Right lobe of liver (tissue), 6 donors: ENCODE measurements around the gene SLC30A2. TPM values are rescaled to one million over a fixed set of nuclear protein-coding genes. Genes with fewer than 3 reads are reported as not detected.

ENCODE experiments used
- ATAC-seq, 4 donors: fragments of 200-7000 bp; cut with Tn5 transposase; one replicate each; pipeline ENCODE4 v1.9.1; 2020; ENCODE audit warnings: mild to moderate bottlenecking in 4 of 4, moderate library complexity in 4 of 4
- DNase-seq, 3 donors: peaks; one replicate each; pipeline ENCODE4 v3.0.0-alpha.2; 2020
- H3K27ac ChIP-seq, 3 donors: fragments of 200-600 bp; one replicate each; pipeline ENCODE4 v1.8.0; 2022
- H3K27me3 ChIP-seq, 2 donors: fragments of 200-600 bp; one replicate each; pipeline ENCODE4 v1.8.0; 2022
- H3K36me3 ChIP-seq, 4 donors: fragments of 200-600 bp; sonication (generic) in 1 of 4; one replicate each; pipeline versions ENCODE4 v1.5.1 to v1.8.0; 2017 to 2022; ENCODE audit warnings: control low read depth in 1 of 4
- H3K4me1 ChIP-seq, 4 donors: fragments of 200-600 bp; sonication (generic) in 1 of 4; one replicate each; pipeline versions ENCODE4 v1.5.1 to v1.8.0; 2017 to 2022; ENCODE audit warnings: control low read depth in 1 of 4
- H3K4me3 ChIP-seq, 3 donors: fragments of 200-600 bp; one replicate each; pipeline ENCODE4 v1.8.0; 2022
- H3K9me3 ChIP-seq, 4 donors: fragments of 200-600 bp; sonication (generic) in 1 of 4; one replicate each; pipeline versions ENCODE4 v1.5.1 to v1.8.0; 2017 to 2022; ENCODE audit warnings: control low read depth in 1 of 4
- CTCF ChIP-seq, 4 donors: fragments of 200-600 bp in 3 of 4; fragments of 450-650 bp in 1 of 4; IDR thresholded peaks; one replicate each; pipeline versions ENCODE4 v1.5.1 to v1.8.0; 2016 to 2022; ENCODE audit warnings: antibody characterized with exemption in 4 of 4, mild to moderate bottlenecking in 2 of 4
- POLR2A ChIP-seq: fragments of 450-650 bp; IDR thresholded peaks from one replicate; pipeline ENCODE4 v1.6.1; 2017; ENCODE audit warnings: antibody characterized with exemption, mild to moderate bottlenecking
- WGBS: methylation state at CpG from one replicate; pipeline ENCODE4 v1.1.6; 2018; ENCODE audit warnings: low coverage, low lambda C conversion rate; ENCODE audit not compliant: insufficient coverage; ENCODE audit errors: missing lambda C conversion rate; 5-methylcytosine and 5-hydroxymethylcytosine counted together
- intact Hi-C, 2 donors: fragments of 100-400 bp; cut with DNase I; formaldehyde crosslinking; loops; one replicate each; pipeline versions ENCODE4 v1.11.2 to v1.14.1; 2022
- total RNA-seq, 6 experiments: library from RNA; depleted of rRNA in 2 of 6; stranded (reverse); fragments of >200 nt in 2 of 6; fragmentation: NEBNext Ultra II Directional in 3 of 6; extraction: Animal tissue kit (Norgen Biotek cat#: 25700) in 3 of 6; gene quantifications; one replicate each; pipeline versions ENCODE4 v1.1.0 to v1.2.4, GENCODE V29; 2016 to 2023
- donor health status: DM: no; HTN: yes; CAD: no.
- donor health status: DM: no; HTN: no; CAD: no.
- donor health status: DM: no; HTN: no; CAD: no.
- donor health status: DM: no; HTN: yes; CAD: no.
- donor health status: DM: no; HTN: yes; CAD: no.

SLC30A2 gene
- total RNA-seq, 6 experiments from 2014 or later: 0.07 to 0.31 (median 0.22) TPM; not detected in 1

- H3K36me3 ChIP-seq: no peaks in the 10 kb centered on the region
- DNase-seq: no peak
- no peak for TF ChIP-seq CTCF (IDR thresholded peaks at IDR 0.05)
- H3K4me1 ChIP-seq: peaks cover 0 to 11% (median 0%) of the 10 kb centered on the region in 4 donors
- no peak overlapping the region for H3K27ac ChIP-seq
- ATAC-seq: peak in 2 of 4 donors; percentile 15 to 28
- H3K4me3 ChIP-seq: peak overlapping the region in 1 of 3 donors; percentile 13
- H3K27me3 ChIP-seq: peaks cover 6 to 25% of the 10 kb centered on the region in 2 donors
- intact Hi-C loops: no loop called here
- no peaks in the 10 kb centered on the region for H3K9me3 ChIP-seq
- WGBS: 2% methylated on average over 20 of the region's 57 CpGs
Observed at GRCh38 chr1:26046246-26047095, 553 bp upstream of the SLC30A2 start.

GRCh38 chr1:26044971-26045721 lies 772 bp downstream of the SLC30A2 start:
- peak in 1 of 4 donors; percentile 6 for ATAC-seq
- Histone ChIP-seq H3K4me1 (peaks cover 0 to 11% (median 0%) of the 10 kb centered on the region in 4 donors), H3K27me3 (peaks cover 6 to 25% of the 10 kb centered on the region in 2 donors), H3K9me3 (no peaks in the 10 kb centered on the region), H3K4me3 (no peak overlapping the region), H3K27ac (no peak overlapping the region), H3K36me3 (no peaks in the 10 kb centered on the region)
- DNase-seq: no peak
- no peak for TF ChIP-seq CTCF (IDR thresholded peaks at IDR 0.05)
- TF ChIP-seq POLR2A: no peak
- intact Hi-C loops: no loop called here
- WGBS: 23% methylated on average over 12 of the region's 29 CpGs

GRCh38 chr1:26044414-26044813 lies 1.5 kb downstream of the SLC30A2 start:
- Histone ChIP-seq H3K9me3 (no peaks in the 10 kb centered on the region), H3K27me3 (peaks cover 6 to 25% of the 10 kb centered on the region in 2 donors), H3K36me3 (no peaks in the 10 kb centered on the region), H3K4me1 (peaks cover 0 to 11% (median 0%) of the 10 kb centered on the region in 4 donors), H3K4me3 (no peak overlapping the region), H3K27ac (no peak overlapping the region)
- DNase-seq: no peak
- intact Hi-C loops: no loop called here
- TF ChIP-seq CTCF (IDR thresholded peaks at IDR 0.05): no peak
- no peak for TF ChIP-seq POLR2A
- WGBS: 79% methylated on average over 3 of the region's 3 CpGs
- ATAC-seq: no peak

- no peak overlapping the region for H3K4me3 ChIP-seq
- no CpG with 5 or more reads among the region's 2 CpGs for WGBS
- intact Hi-C loops: no loop called here
- no peak for TF ChIP-seq POLR2A
- TF ChIP-seq CTCF (IDR thresholded peaks at IDR 0.05): no peak
- H3K4me1 ChIP-seq: peaks cover 0 to 11% (median 0%) of the 10 kb centered on the region in 4 donors
- DNase-seq (no peak), ATAC-seq (no peak)
- no peaks in the 10 kb centered on the region for H3K9me3 ChIP-seq
- no peak overlapping the region for H3K27ac ChIP-seq
- peaks cover 6 to 25% of the 10 kb centered on the region in 2 donors for H3K27me3 ChIP-seq
- no peaks in the 10 kb centered on the region for H3K36me3 ChIP-seq
Observed at GRCh38 chr1:26043765-26044164, 2.2 kb downstream of the SLC30A2 start.
